ENCODE results near the gene POMT1. TPM values are rescaled to one million over a fixed set of nuclear protein-coding genes. Genes with fewer than 3 reads are reported as not detected.

POMT1 gene
- polyA plus RNA-seq, 1 donor: 32.1 TPM

GRCh38 chr9:131524665-131525315 is 22.1 kb downstream of the POMT1 start:
- Histone ChIP-seq H3K27ac (ENCODE audit: low read length) (no peak overlapping the region), H3K27me3 (ENCODE audit: control insufficient read depth, insufficient read depth, low read length) (no peaks in the 10 kb centered on the region), H3K9me3 (ENCODE audit: control insufficient read depth, low read depth, low read length) (no peaks in the 10 kb centered on the region), H3K4me1 (ENCODE audit: control insufficient read depth, insufficient read depth, low read length) (peaks cover 7% of the 10 kb centered on the region), H3K4me3 (ENCODE audit: low read length) (no peak overlapping the region), H3K36me3 (ENCODE audit: control insufficient read depth, insufficient read depth, low read length) (peaks cover 96% of the 10 kb centered on the region)
- DNase-seq: no peak
- WGBS (ENCODE audit: insufficient coverage, low lambda C conversion rate): no CpG with 5 or more reads among the region's 23 CpGs

- no peak for DNase-seq
- no CpG with 5 or more reads among the region's 19 CpGs for WGBS (ENCODE audit: insufficient coverage, low lambda C conversion rate)
- Histone ChIP-seq H3K27me3 (ENCODE audit: control insufficient read depth, insufficient read depth, low read length) (no peaks in the 10 kb centered on the region), H3K27ac (ENCODE audit: low read length) (no peak overlapping the region), H3K4me1 (ENCODE audit: control insufficient read depth, insufficient read depth, low read length) (peaks cover 11% of the 10 kb centered on the region), H3K9me3 (ENCODE audit: control insufficient read depth, low read depth, low read length) (no peaks in the 10 kb centered on the region), H3K4me3 (ENCODE audit: low read length) (no peak overlapping the region), H3K36me3 (ENCODE audit: control insufficient read depth, insufficient read depth, low read length) (peaks cover 88% of the 10 kb centered on the region)
Measured at GRCh38 chr9:131525643-131526565, 23.2 kb downstream of the POMT1 start.

- WGBS (ENCODE audit: insufficient coverage, low lambda C conversion rate): no CpG with 5 or more reads among the region's 7 CpGs
- H3K4me1 ChIP-seq (ENCODE audit: control insufficient read depth, insufficient read depth, low read length): peaks cover 11% of the 10 kb centered on the region
- no peaks in the 10 kb centered on the region for H3K9me3 ChIP-seq (ENCODE audit: control insufficient read depth, low read depth, low read length)
- no peak overlapping the region for H3K4me3 ChIP-seq (ENCODE audit: low read length)
- DNase-seq: no peak
- H3K27ac ChIP-seq (ENCODE audit: low read length): no peak overlapping the region
- no peaks in the 10 kb centered on the region for H3K27me3 ChIP-seq (ENCODE audit: control insufficient read depth, insufficient read depth, low read length)
- H3K36me3 ChIP-seq (ENCODE audit: control insufficient read depth, insufficient read depth, low read length): peaks cover 66% of the 10 kb centered on the region
Measured at GRCh38 chr9:131528186-131528585, 25.5 kb downstream of the POMT1 start.

- no peak overlapping the region for H3K27ac ChIP-seq (ENCODE audit: low read length)
- H3K9me3 ChIP-seq (ENCODE audit: control insufficient read depth, low read depth, low read length): no peaks in the 10 kb centered on the region
- no CpG with 5 or more reads among the region's 35 CpGs for WGBS (ENCODE audit: insufficient coverage, low lambda C conversion rate)
- peaks cover 11% of the 10 kb centered on the region for H3K4me1 ChIP-seq (ENCODE audit: control insufficient read depth, insufficient read depth, low read length)
- peaks cover 57% of the 10 kb centered on the region for H3K36me3 ChIP-seq (ENCODE audit: control insufficient read depth, insufficient read depth, low read length)
- no peaks in the 10 kb centered on the region for H3K27me3 ChIP-seq (ENCODE audit: control insufficient read depth, insufficient read depth, low read length)
- no peak overlapping the region for H3K4me3 ChIP-seq (ENCODE audit: low read length)
- DNase-seq: no peak
Measured at GRCh38 chr9:131528886-131529505, 26.3 kb downstream of the POMT1 start.

- Histone ChIP-seq H3K27me3 (ENCODE audit: control insufficient read depth, insufficient read depth, low read length) (no peaks in the 10 kb centered on the region), H3K4me3 (ENCODE audit: low read length) (peak overlapping the region; percentile 80), H3K4me1 (ENCODE audit: control insufficient read depth, insufficient read depth, low read length) (peaks cover 11% of the 10 kb centered on the region), H3K9me3 (ENCODE audit: control insufficient read depth, low read depth, low read length) (no peaks in the 10 kb centered on the region), H3K36me3 (ENCODE audit: control insufficient read depth, insufficient read depth, low read length) (peaks cover 49% of the 10 kb centered on the region), H3K27ac (ENCODE audit: low read length) (peak overlapping the region; percentile 27)
- WGBS (ENCODE audit: insufficient coverage, low lambda C conversion rate): no CpG with 5 or more reads among the region's 24 CpGs
- peak; percentile 69 to 78 for DNase-seq
Measured at GRCh38 chr9:131529597-131530545, 27.2 kb downstream of the POMT1 start.

- H3K9me3 ChIP-seq (ENCODE audit: control insufficient read depth, low read depth, low read length): no peaks in the 10 kb centered on the region
- H3K27me3 ChIP-seq (ENCODE audit: control insufficient read depth, insufficient read depth, low read length): no peaks in the 10 kb centered on the region
- peak overlapping the region; percentile 27 for H3K27ac ChIP-seq (ENCODE audit: low read length)
- peak overlapping the region; percentile 80 for H3K4me3 ChIP-seq (ENCODE audit: low read length)
- DNase-seq: peak; percentile 33 to 55
- H3K4me1 ChIP-seq (ENCODE audit: control insufficient read depth, insufficient read depth, low read length): peaks cover 11% of the 10 kb centered on the region
- WGBS (ENCODE audit: insufficient coverage, low lambda C conversion rate): no CpG with 5 or more reads among the region's 29 CpGs
- H3K36me3 ChIP-seq (ENCODE audit: control insufficient read depth, insufficient read depth, low read length): peaks cover 43% of the 10 kb centered on the region
Measured at GRCh38 chr9:131530546-131530919, 27.8 kb downstream of the POMT1 start.

- no CpG with 5 or more reads among the region's 103 CpGs for WGBS (ENCODE audit: insufficient coverage, low lambda C conversion rate)
- Histone ChIP-seq H3K36me3 (ENCODE audit: control insufficient read depth, insufficient read depth, low read length) (peaks cover 36% of the 10 kb centered on the region), H3K4me1 (ENCODE audit: control insufficient read depth, insufficient read depth, low read length) (peaks cover 11% of the 10 kb centered on the region), H3K4me3 (ENCODE audit: low read length) (peak within 1 kb of the TSS; percentile 80), H3K27ac (ENCODE audit: low read length) (peak within 1 kb of the TSS; percentile 27), H3K9me3 (ENCODE audit: control insufficient read depth, low read depth, low read length) (no peaks in the 10 kb centered on the region), H3K27me3 (ENCODE audit: control insufficient read depth, insufficient read depth, low read length) (no peaks in the 10 kb centered on the region)
- DNase-seq: peak; percentile 78 to 84
Measured at GRCh38 chr9:131530920-131531832, 28.5 kb downstream of the POMT1 start, which contains the start of gene UCK1. TSS of gene UCK1 (minus strand) at chr9:131531263. CDS start at chr9:131531174, 89 bp downstream.

GRCh38 chr9:131534721-131535237 is 32.1 kb downstream of the POMT1 start:
- no peaks in the 10 kb centered on the region for H3K27me3 ChIP-seq (ENCODE audit: control insufficient read depth, insufficient read depth, low read length)
- WGBS (ENCODE audit: insufficient coverage, low lambda C conversion rate): no CpG with 5 or more reads among the region's 8 CpGs
- no peak for DNase-seq
- no peak overlapping the region for H3K27ac ChIP-seq (ENCODE audit: low read length)
- H3K9me3 ChIP-seq (ENCODE audit: control insufficient read depth, low read depth, low read length): no peaks in the 10 kb centered on the region
- H3K4me1 ChIP-seq (ENCODE audit: control insufficient read depth, insufficient read depth, low read length): peaks cover 4% of the 10 kb centered on the region
- H3K4me3 ChIP-seq (ENCODE audit: low read length): no peak overlapping the region
- H3K36me3 ChIP-seq (ENCODE audit: control insufficient read depth, insufficient read depth, low read length): peaks cover 1% of the 10 kb centered on the region

- DNase-seq: no peak
- Histone ChIP-seq H3K4me3 (ENCODE audit: low read length) (no peak overlapping the region), H3K36me3 (ENCODE audit: control insufficient read depth, insufficient read depth, low read length) (no peaks in the 10 kb centered on the region), H3K4me1 (ENCODE audit: control insufficient read depth, insufficient read depth, low read length) (no peaks in the 10 kb centered on the region), H3K27me3 (ENCODE audit: control insufficient read depth, insufficient read depth, low read length) (no peaks in the 10 kb centered on the region), H3K27ac (ENCODE audit: low read length) (no peak overlapping the region), H3K9me3 (ENCODE audit: control insufficient read depth, low read depth, low read length) (peaks cover 6% of the 10 kb centered on the region)
- 100% methylated on average over 3 of the region's 19 CpGs for WGBS (ENCODE audit: insufficient coverage, low lambda C conversion rate)
Measured at GRCh38 chr9:131537946-131538345, 35.2 kb downstream of the POMT1 start.
